IPS-20b (cell line): ENCODE measurements around the gene ASCC1.
"Not testable (repeated sequence)": the region's sequence is repeated elsewhere in the genome, so short reads cannot be mapped to it uniquely, and the experiment has no call there.

Experiments used
- H3K27ac ChIP-seq: one replicate; pipeline ENCODE4 v1.5.1; 2013; ENCODE audit warnings: low read length
- H3K27me3 ChIP-seq: 2 replicates; pipeline ENCODE4 v1.6.1; 2013; ENCODE audit warnings: mild to moderate bottlenecking, low read length, inconsistent platforms; ENCODE audit not compliant: insufficient read depth
- H3K36me3 ChIP-seq: 2 replicates; pipeline ENCODE4 v1.6.1; 2013; ENCODE audit warnings: low read depth, mild to moderate bottlenecking, inconsistent platforms, low read length, moderate library complexity; ENCODE audit not compliant: insufficient read depth
- H3K4me1 ChIP-seq: 2 replicates; pipeline ENCODE4 v1.6.1; 2013; ENCODE audit warnings: mild to moderate bottlenecking, control low read depth, inconsistent platforms, low read length, moderate library complexity; ENCODE audit not compliant: insufficient read depth
- H3K4me3 ChIP-seq: 2 replicates; pipeline ENCODE4 v1.5.1; 2013; ENCODE audit warnings: mild to moderate bottlenecking, low read length, inconsistent platforms
- H3K9ac ChIP-seq: 2 replicates; pipeline ENCODE4 v1.6.1; 2013; ENCODE audit warnings: low read depth, mild to moderate bottlenecking, inconsistent platforms, low read length, moderate library complexity
- H3K9me3 ChIP-seq: 2 replicates; pipeline ENCODE4 v1.6.1; 2013; ENCODE audit warnings: mild to moderate bottlenecking, low read depth, low read length, inconsistent platforms; ENCODE audit not compliant: insufficient read depth

The ASCC1 gene

GRCh38 chr10:72229261-72230251 lies 13.5 kb upstream of the ASCC1 start:
- Histone ChIP-seq H3K4me1 (peaks cover 9% of the 10 kb centered on the region), H3K36me3 (peaks cover 35% of the 10 kb centered on the region), H3K9ac (no peak overlapping the region), H3K4me3 (no peak overlapping the region), H3K9me3 (no peaks in the 10 kb centered on the region), H3K27ac (no peak overlapping the region), H3K27me3 (no peaks in the 10 kb centered on the region)

- peaks cover 9% of the 10 kb centered on the region for H3K4me1 ChIP-seq
- no peak overlapping the region for H3K4me3 ChIP-seq
- H3K27me3 ChIP-seq, result no peaks in the 10 kb centered on the region
- 0 out of 2 replicates have a peak overlapping the region, but pooled peaks have one; percentile 6 for H3K9ac ChIP-seq
- no peak overlapping the region for H3K27ac ChIP-seq
- peaks cover 34% of the 10 kb centered on the region for H3K36me3 ChIP-seq
- H3K9me3 ChIP-seq, result no peaks in the 10 kb centered on the region
Observed at GRCh38 chr10:72228318-72228751, 12.3 kb upstream of the ASCC1 start.

- Histone ChIP-seq H3K9me3 (no peaks in the 10 kb centered on the region), H3K27me3 (no peaks in the 10 kb centered on the region), H3K4me3 (no peak overlapping the region), H3K27ac (no peak overlapping the region), H3K4me1 (peaks cover 9% of the 10 kb centered on the region), H3K36me3 (peaks cover 29% of the 10 kb centered on the region), H3K9ac (no peak overlapping the region)
Observed at GRCh38 chr10:72227826-72228225, 11.8 kb upstream of the ASCC1 start.

GRCh38 chr10:72226418-72227027 lies 10.4 kb upstream of the ASCC1 start:
- peaks cover 27% of the 10 kb centered on the region for H3K36me3 ChIP-seq
- no peaks in the 10 kb centered on the region for H3K27me3 ChIP-seq
- H3K27ac ChIP-seq, result no peak overlapping the region
- H3K4me3 ChIP-seq, result no peak overlapping the region
- H3K4me1 ChIP-seq, result peaks cover 9% of the 10 kb centered on the region
- no peak overlapping the region for H3K9ac ChIP-seq
- no peaks in the 10 kb centered on the region for H3K9me3 ChIP-seq

GRCh38 chr10:72224191-72224590 lies 8.1 kb upstream of the ASCC1 start:
- not testable (repeated sequence) for H3K27me3 ChIP-seq, H3K4me1 ChIP-seq, H3K9ac ChIP-seq, H3K27ac ChIP-seq, H3K9me3 ChIP-seq, H3K4me3 ChIP-seq
- peaks cover 23% of the 10 kb centered on the region for H3K36me3 ChIP-seq

- Histone ChIP-seq H3K27ac (no peak overlapping the region), H3K27me3 (no peaks in the 10 kb centered on the region), H3K36me3 (peaks cover 23% of the 10 kb centered on the region), H3K9ac (no peak overlapping the region), H3K9me3 (no peaks in the 10 kb centered on the region), H3K4me3 (no peak overlapping the region), H3K4me1 (peaks cover 9% of the 10 kb centered on the region)
Observed at GRCh38 chr10:72223743-72224101, 7.6 kb upstream of the ASCC1 start.

GRCh38 chr10:72221278-72221677 lies 5.2 kb upstream of the ASCC1 start:
- H3K27ac ChIP-seq, result no peak overlapping the region
- no peaks in the 10 kb centered on the region for H3K27me3 ChIP-seq
- peaks cover 23% of the 10 kb centered on the region for H3K36me3 ChIP-seq
- no peak overlapping the region for H3K4me3 ChIP-seq
- H3K4me1 ChIP-seq, result peaks cover 8% of the 10 kb centered on the region; the same call in 1 of the 2 replicates
- H3K9me3 ChIP-seq, result no peaks in the 10 kb centered on the region
- H3K9ac ChIP-seq, result no peak overlapping the region

GRCh38 chr10:72220637-72221036 lies 4.6 kb upstream of the ASCC1 start:
- Histone ChIP-seq H3K9ac (no peak overlapping the region), H3K27ac (no peak overlapping the region), H3K4me1 (peaks cover 8% of the 10 kb centered on the region; the same call in 1 of the 2 replicates), H3K36me3 (peaks cover 23% of the 10 kb centered on the region), H3K9me3 (no peaks in the 10 kb centered on the region), H3K27me3 (no peaks in the 10 kb centered on the region), H3K4me3 (no peak overlapping the region)

- Histone ChIP-seq H3K9me3 (no peaks in the 10 kb centered on the region), H3K36me3 (peaks cover 17% of the 10 kb centered on the region), H3K9ac (no peak overlapping the region), H3K27me3 (no peaks in the 10 kb centered on the region), H3K4me1 (peaks cover 8% of the 10 kb centered on the region; the same call in 1 of the 2 replicates), H3K27ac (no peak overlapping the region), H3K4me3 (no peak overlapping the region)
Observed at GRCh38 chr10:72219235-72219814, 3.2 kb upstream of the ASCC1 start.

GRCh38 chr10:72218726-72219125 lies 2.6 kb upstream of the ASCC1 start:
- H3K36me3 ChIP-seq, result peaks cover 13% of the 10 kb centered on the region
- H3K4me1 ChIP-seq, result peaks cover 8% of the 10 kb centered on the region; the same call in 1 of the 2 replicates
- no peaks in the 10 kb centered on the region for H3K9me3 ChIP-seq
- H3K27me3 ChIP-seq, result no peaks in the 10 kb centered on the region
- H3K4me3 ChIP-seq, result no peak overlapping the region
- no peak overlapping the region for H3K27ac ChIP-seq
- H3K9ac ChIP-seq, result no peak overlapping the region

- Histone ChIP-seq H3K27ac (no peak overlapping the region), H3K36me3 (peaks cover 9% of the 10 kb centered on the region), H3K4me1 (peaks cover 8% of the 10 kb centered on the region; the same call in 1 of the 2 replicates), H3K9ac (no peak overlapping the region), H3K9me3 (no peaks in the 10 kb centered on the region), H3K27me3 (no peaks in the 10 kb centered on the region), H3K4me3 (no peak overlapping the region)
Observed at GRCh38 chr10:72218325-72218724, 2.2 kb upstream of the ASCC1 start.
